ENCODE results near the gene TPST1. TPM values are rescaled to one million over a fixed set of nuclear protein-coding genes. Genes with fewer than 3 reads are reported as not detected.

The TPST1 gene
- total RNA-seq, 4 donors from 2014 or later: 5.4 to 58.6 (median 12.5) TPM

- Histone ChIP-seq H3K9me3 (no peaks in the 10 kb centered on the region), H3K4me1 (peaks cover 0 to 4% (median 0%) of the 10 kb centered on the region in 4 donors), H3K4me3 (no peak overlapping the region), H3K27ac (no peak overlapping the region), H3K36me3 (no peaks in the 10 kb centered on the region), H3K27me3 (no peaks in the 10 kb centered on the region)
- DNase-seq: no peak
- no peak for TF ChIP-seq CTCF (IDR thresholded peaks at IDR 0.05)
- TF ChIP-seq POLR2A (IDR thresholded peaks at IDR 0.05): no peak
Observed at GRCh38 chr7:66236713-66237303, 31.7 kb downstream of the TPST1 start.

- Histone ChIP-seq H3K9me3 (no peaks in the 10 kb centered on the region), H3K4me1 (peaks cover 0 to 4% (median 0%) of the 10 kb centered on the region in 4 donors), H3K4me3 (no peak overlapping the region), H3K27me3 (no peaks in the 10 kb centered on the region), H3K27ac (no peak overlapping the region), H3K36me3 (no peaks in the 10 kb centered on the region)
- TF ChIP-seq POLR2A (IDR thresholded peaks at IDR 0.05) (no peak), CTCF (IDR thresholded peaks at IDR 0.05) (no peak)
- no peak for DNase-seq
Observed at GRCh38 chr7:66237906-66238772, 33.0 kb downstream of the TPST1 start.

GRCh38 chr7:66238773-66239466 is 33.8 kb downstream of the TPST1 start:
- TF ChIP-seq CTCF (IDR thresholded peaks at IDR 0.05) (no peak), POLR2A (IDR thresholded peaks at IDR 0.05) (no peak)
- no peaks in the 10 kb centered on the region for H3K9me3 ChIP-seq
- no peaks in the 10 kb centered on the region for H3K27me3 ChIP-seq
- no peaks in the 10 kb centered on the region for H3K36me3 ChIP-seq
- peaks cover 0 to 4% (median 0%) of the 10 kb centered on the region in 4 donors for H3K4me1 ChIP-seq
- no peak overlapping the region for H3K4me3 ChIP-seq
- DNase-seq: no peak
- H3K27ac ChIP-seq: no peak overlapping the region

GRCh38 chr7:66239467-66239856 is 34.3 kb downstream of the TPST1 start:
- Histone ChIP-seq H3K4me1 (peaks cover 0 to 4% (median 0%) of the 10 kb centered on the region in 4 donors), H3K4me3 (no peak overlapping the region), H3K9me3 (no peaks in the 10 kb centered on the region), H3K27me3 (no peaks in the 10 kb centered on the region), H3K36me3 (no peaks in the 10 kb centered on the region), H3K27ac (no peak overlapping the region)
- no peak for DNase-seq
- no peak for TF ChIP-seq POLR2A (IDR thresholded peaks at IDR 0.05)
- no peak for TF ChIP-seq CTCF (IDR thresholded peaks at IDR 0.05)

- Histone ChIP-seq H3K9me3 (no peaks in the 10 kb centered on the region), H3K4me1 (no peaks in the 10 kb centered on the region), H3K27me3 (no peaks in the 10 kb centered on the region), H3K36me3 (no peaks in the 10 kb centered on the region), H3K4me3 (no peak overlapping the region), H3K27ac (no peak overlapping the region)
- no peak for DNase-seq
- TF ChIP-seq CTCF (IDR thresholded peaks at IDR 0.05): no peak
- no peak for TF ChIP-seq POLR2A (IDR thresholded peaks at IDR 0.05)
Observed at GRCh38 chr7:66245008-66245407, 39.9 kb downstream of the TPST1 start.

Data from Peyer's patch (tissue), 4 donors.